ENCODE results near the gene FGFR3.

The FGFR3 gene

DNA sequence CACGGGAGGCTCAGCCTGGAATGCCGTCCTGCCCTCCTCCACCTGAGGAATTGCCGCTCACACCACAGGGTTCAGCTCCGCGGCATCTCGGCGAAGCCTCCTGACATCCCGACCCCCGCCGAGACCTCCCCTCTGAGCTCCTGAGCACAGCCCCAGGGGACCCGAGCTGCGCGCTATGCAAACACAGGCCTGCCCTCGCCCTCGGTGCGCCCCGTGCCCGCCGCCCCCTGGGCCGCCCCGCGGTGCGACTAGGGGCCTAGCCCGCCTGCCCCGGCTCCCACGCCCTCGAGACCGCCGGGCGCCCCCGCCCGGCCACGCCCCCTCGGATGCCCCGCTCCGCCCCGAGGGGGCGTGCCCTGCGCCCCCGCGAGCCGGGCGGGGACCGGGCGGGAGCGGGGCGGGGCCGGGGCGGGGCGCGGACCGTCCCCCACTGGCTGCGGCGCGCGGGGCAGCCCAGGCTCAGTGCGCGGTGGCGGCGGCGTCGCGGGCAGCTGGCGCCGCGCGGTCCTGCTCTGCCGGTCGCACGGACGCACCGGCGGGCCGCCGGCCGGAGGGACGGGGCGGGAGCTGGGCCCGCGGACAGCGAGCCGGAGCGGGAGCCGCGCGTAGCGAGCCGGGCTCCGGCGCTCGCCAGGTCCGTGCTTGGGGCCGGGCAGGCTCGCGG, at the start of gene FGFR3:
FGFR3 (plus strand) TSS at position 462 of the 664 bp plus-strand sequence. CDS start 642 bp downstream, outside the sequence.
- peak; percentile 18 for DNase-seq

DNA sequence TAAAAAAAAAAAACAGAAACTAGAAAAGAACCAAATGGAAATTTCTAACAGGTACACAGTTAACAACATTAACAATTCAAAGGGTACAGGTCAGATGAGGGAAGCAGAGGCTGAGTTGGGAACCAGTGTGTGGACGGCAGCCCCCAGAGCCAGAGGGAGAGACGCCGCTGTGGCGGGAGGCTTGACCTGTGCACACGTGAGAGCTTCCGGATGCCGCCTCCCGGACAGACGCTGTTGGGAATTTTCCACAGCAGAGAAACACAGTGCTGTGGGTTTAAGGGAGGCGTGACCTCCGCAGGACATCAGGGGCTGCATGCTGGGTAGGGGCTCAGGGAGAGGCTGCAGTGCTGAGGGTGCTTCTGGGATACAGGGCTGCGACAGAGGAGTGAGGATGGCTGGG, 49.5 kb upstream of the FGFR3 start:
- DNase-seq: no peak

DNA sequence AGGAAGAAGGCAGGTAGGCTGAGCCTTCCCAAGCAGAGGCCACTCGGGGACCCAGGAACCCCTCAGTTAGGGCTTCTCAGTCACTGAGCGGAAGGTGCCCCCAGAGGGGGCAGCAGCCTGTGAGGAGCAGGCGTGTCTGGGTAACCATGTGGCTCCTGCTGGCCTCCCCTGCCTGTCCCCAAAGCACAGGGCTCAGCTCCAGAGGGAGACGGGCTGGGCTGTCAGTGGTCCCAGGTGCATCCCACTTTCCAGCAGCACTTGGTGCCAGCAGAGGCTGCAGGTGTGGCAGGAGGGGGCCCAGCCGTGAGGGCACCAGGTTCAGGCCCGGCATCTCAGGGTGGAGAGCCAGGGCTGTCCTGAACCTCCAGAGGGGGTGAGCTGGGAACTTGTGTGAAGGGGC, 49.1 kb upstream of the FGFR3 start:
- DNase-seq: no peak

DNA sequence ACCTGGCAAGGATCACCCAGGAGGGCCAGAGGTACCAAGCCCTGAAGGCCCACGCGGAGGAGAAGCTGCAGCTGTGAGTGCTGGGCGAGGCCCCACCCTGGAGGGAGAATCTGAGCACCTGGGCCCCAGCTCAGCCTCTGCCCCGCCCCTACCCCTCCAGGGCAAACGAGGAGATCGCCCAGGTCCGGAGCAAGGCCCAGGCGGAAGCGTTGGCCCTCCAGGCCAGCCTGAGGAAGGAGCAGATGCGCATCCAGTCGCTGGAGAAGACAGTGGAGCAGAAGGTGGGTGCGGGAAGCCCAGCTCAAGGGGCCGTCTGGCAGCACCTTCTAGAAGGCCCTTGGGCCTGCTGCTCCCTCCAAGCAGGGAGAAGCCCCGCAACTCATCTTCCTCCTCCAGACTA, 48.5 kb upstream of the FGFR3 start:
- DNase-seq: no peak

DNA sequence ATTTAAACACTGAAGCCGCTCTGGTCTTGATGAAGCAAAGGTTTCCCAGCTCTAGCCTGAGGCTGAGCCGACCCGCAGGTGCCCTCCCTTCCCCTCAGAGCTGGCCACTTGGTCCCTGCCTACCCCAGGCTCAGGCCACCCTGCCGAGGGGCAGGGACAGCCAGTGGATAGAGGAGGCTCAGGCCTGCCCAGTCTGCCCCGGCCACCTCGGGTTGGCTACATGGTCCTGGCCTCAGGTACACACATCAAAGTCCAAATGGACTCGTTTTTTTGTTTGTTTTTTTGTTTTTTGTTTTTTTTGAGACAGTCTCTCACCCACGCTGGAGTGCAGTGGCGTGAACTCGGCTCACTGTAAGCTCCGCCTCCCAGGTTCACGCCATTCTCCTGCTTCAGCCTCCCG, 47.9 kb upstream of the FGFR3 start:
- no peak for DNase-seq

DNA sequence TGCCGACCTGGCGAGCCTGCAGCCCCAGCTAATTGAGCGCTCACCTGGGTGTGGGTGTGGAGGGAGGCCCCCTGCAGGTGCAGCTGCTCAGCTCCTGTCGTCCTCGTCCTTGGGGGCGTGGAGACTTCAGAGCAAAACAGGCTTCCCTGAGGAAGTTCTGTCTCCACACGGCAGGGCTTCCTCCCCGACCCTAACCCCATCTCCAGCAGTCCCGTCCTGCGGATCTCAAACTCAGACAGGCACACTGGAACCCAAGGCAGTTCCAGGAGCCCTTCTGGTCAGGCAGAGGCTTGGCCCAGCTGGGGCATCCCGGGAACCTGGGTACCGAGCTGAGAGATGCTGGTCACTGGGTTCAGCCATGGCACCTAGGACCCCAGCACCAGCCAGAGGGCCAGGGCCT, 47.4 kb upstream of the FGFR3 start:
- no peak for DNase-seq

DNA sequence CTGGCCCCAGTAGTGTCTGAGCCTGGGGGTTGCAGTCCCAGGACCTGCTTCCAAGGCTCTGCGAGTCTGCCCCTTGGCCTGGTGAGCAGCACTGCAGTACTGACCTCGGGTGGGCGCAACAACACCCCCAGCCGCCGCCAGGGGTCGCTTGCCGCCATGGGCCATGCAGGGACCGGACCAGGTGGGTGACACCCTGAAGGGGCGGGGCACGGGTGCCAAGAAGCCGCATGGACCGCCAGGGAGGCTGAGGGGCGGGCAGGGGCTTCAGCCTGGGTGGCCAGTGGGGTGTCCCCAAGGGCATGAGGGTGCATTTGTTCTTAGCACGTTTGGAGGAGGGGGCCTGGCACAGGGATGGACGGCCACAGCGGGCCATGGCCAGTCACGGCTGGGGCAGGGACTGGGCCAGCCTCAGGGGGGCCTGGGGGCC, 46.8 kb upstream of the FGFR3 start:
- peak; percentile 66 for DNase-seq

DNA sequence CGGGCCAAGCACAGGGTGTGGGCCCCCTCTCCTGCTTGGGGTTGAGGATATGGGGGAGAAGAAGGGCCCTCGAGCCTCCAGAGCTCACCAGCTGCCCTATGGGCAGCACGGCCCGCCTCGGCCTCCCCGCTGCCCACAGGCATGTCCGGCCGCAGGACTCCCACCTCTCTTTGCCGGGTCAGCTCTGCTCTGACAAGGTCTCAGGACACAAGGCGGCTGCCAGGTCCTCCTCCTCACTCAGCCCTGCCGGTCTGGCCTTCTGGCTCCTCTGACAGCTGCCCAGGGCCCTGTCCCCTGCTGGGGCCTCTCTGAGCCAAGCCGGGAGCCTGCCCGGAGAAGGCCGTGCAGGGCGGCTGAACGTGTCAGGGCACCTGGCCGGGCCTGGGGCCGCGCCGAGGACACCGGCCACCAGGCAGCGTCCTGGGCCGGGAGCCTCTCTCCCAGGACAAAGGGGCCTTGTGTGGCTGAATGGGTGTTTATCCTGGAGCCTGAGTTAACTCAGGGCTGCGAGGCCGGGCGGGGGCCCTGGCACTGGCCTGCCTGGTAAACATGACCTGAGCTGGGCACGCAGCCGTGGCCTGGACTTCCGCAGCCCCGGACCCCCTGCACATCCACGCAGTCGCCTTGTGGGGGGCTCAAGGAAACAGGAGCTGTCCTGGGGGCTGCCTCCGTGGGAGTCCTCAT, 46.0 kb upstream of the FGFR3 start:
- no peak for DNase-seq

DNA sequence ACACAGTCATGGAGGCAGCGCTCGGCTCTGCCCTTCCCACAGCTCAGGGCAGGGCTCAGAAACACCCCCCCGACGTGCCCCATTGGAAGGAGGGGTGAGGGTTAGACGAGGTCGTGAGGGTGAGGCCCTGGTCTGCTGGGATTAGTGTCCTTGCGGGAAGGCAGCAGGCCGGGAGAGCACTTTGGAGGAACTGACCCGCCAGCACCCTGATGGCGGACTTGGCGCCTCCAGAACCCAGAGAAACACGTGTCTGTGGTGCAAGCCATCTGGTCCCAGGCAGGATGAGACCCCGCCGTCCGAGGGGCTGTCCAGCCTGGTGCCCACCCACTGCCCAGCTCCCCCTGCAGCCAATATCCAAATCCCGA, 45.5 kb upstream of the FGFR3 start:
- no peak for DNase-seq

DNA sequence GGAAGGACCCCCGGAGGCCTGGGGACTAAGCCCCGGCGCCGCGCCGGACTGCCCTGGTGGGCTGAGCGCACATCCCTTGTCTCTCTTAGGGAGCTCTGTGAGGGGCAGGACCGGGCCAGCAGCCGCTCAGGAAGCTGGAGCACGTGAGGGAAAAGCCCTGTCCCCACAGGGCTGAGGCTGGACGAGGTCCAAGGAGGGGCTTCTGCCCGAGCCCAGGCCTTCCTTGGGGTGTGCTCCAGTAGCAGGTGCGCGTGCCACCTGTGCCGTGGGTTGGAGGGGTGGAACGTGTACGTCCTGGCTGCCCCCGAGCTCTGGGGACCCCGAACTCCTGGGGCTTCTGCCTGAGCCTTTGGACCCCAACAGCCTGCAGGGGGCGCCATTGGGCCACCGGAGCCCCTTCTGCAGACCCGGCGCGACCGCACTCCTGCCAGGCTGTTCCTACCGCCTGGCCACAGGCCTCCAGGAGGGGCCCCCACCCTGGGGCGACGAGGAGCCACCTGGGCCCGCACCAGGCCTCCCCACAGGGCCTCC, 44.6 kb upstream of the FGFR3 start:
- peak; percentile 66 for DNase-seq

DNA sequence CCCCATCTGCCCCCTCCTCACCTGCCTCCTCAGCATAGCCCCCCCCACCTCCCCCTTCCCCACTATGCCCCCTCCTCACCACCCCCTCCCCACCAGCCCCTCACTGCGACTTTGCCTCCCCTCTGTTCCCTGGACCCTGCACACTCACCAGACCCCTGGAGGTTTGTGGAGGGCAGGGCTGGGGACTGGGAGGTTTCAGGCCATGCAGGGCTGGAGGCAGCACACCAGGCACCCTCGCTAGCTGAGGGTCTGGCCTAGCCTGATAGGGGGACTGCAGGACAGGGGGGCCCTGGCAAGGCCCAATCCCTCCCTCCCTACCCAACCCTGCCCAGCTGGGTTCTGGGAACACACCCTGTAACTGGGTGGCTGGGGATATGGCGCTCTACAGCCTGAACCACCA, 43.7 kb upstream of the FGFR3 start:
- no peak for DNase-seq

DNA sequence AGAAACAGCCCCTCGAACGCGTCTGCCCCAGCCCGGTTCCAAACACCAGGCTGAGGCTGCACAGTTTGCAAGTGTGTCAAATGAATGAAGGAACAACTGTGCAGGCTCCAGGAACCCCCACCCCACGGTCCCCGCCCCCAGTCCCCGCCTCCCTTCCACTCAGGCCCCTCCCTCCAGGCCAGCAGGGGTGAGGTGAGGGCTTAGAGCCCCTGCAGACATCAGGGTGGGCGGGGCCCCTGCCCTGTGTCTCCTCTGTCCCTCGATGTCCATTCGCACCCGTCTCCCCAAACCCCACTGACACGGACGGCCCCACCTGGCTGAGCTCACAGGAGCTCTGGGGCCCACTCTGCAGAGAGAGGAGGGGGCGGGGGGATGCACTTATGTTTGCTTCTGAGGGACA, 43.3 kb upstream of the FGFR3 start:
- DNase-seq: no peak

DNA sequence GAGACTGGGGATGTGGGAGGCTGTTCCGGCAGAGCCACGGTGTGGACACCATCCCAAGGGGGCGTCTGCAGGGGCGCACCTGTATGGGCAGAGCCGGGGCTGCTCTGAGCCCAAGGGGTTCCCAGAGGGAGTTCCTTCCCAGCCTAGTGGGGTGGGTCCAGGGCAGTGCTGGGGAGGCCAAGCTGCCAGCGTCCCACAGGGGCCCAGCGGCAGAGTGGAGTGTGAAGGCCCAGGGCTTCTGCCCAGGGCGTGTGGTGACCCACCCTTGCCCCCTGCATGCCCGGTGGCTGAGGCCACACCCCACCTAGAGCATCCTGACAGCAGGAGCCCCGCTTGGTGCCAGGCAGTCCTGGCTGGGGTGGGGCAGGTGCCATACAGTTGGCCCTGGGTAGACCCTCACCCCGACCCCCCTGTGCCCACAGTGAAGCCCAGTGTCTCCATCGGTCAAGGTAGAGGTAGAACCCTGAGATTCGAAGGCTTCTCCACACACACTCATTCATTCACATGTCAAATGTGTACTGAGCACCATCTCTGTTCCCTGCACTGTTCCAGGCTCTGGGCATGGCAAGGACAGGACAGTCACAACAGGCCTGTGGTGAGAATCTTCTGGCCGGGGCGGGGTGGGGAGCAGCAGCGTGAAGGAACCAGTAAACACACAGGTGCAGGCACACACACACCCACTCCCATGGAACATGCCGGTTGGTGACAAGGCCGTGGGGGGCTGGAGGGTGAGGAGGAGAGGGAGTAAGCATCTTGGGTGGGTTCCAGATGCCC, 42.5 kb upstream of the FGFR3 start:
- no peak for DNase-seq

DNA sequence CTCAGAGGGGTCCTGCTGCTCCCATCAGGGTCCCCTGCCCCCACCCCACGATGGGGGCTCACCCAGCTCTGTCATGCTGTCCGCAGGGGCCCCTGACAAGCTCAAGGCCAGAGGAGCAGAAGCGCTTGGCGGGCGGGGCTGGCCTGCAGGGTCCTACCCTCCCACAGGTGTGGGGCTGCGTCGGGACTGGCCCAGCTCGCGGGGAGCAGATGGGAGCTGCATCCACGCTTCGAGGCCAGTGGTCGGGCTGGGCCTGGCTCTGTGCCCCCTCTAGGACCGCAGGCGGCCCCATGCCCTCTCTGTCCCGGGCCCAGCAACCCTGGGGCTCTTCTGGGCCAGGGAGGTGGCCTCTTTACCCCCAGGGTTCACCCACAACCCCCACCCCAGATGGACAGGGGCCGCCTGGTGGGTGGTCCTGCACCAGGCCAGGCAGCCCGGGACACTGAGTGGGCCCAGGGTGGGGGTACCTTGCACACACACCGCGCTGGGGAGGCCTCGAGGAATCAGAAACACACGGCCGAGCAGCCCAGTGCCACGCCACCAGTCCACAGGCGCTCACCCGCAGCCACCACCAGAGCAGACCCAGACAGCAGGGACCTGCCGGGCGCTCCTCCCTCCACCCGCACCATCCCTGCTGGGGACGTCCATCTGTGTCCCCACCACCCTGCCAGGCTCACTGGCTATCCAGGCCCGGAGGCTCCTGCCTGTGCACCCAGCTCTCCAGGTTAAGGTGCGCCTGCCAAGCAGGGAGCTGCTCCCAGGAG, 41.8 kb upstream of the FGFR3 start:
- no peak for DNase-seq

DNA sequence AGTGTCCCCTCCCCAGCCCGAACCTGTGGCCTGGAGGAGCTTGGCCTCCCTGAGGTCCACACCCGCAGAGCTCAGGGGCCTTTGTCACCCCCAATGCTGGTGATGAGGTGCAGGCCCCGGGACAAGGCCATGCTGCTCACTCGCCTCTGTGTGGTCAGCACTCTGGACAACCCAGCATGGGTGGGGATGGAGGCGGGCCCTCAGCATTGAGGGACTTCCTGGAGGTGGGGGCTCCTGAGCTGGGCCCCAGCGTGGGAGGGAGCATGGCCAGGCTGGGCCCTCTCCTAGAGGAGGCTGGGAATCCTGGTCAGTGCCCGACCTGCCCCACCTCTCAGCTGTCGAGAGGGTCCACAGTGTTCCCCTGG, 41.2 kb upstream of the FGFR3 start:
- no peak for DNase-seq

DNA sequence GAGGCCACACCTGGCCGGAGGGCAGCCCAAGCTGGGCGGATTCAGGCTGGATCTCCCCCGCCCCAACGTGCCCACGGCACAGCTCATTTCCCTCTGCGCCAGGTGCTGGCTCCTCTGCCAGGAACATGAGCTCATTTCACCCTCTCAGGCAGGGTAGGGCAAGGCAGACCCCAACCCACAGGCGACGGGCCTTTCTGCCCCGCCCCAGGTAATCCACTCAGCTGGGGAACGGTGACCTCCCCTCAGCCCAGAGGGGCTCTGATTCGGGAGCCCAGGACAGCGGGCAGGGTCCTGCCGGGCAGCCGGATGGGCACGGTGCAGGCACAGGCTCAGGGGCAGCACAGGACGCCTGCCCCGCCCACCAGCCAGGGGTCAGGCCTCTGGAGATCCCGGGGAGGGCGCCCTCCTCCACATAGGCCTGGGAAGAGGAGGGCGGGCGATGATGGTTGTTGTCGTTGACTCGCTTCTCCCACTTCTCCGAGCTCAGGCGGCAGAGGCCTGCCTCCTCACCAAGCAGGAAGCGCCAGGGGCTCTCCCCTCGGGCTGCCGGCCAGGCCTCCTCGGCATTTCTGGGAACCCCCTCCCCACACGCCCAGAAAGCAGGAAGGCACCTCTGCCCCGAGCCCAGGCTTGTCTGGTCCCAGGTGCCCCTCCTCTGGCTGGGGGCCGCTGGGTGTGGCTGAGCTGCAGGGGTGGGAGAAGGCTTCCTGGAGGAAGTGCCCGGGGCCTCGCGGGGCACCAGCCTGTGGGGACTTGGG, 40.6 kb upstream of the FGFR3 start:
- DNase-seq: no peak

DNA sequence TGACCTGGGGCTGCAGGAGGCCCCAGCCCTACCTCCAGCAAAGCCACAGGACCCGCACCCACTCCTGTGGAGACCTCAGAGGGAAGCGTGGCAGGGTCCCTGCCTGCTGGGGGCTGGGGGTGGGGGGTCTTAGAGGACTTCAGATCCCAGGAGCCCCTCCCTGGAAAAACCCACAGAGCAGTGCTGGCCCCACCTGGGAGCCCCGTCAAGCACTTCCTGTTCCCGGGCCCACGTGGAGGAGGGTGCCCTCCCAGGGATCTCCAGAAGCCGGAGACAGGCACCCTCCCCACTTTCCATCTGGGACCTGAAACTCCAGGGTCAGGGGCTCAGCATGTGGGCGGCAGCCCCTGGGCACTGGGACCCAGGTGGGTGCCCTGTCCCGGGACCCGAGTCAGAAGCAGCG, 39.8 kb upstream of the FGFR3 start:
- no peak for DNase-seq

DNA sequence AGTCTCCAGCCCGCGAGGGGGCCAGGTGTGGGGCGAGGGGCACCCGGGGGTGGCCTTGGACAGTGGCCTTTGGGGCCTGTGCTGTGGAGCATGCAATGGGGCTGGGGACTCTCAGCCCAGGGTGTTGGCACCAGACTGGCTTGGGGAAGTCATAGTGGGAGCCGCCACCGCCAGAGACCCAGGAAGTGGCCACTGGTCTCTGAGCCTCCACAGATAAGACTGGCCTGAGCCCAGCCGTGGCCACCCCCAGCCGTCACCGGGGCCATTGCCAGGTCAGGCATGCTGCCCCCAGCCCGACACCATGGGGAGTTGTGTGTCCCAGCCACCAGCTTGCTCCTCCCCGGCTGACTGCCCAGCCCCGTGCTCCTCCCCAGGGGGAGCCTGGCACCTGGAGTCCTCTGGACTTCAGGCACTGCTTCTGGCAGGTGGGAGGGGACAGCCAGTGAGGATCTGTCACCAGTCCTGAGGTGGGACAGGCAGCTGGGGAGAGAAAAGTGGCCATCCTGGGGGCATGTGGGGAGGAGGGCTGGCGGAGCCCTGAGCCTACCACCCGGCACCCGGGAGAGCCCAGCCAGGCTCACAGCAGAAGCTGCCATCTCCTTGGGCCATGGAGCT, 39.3 kb upstream of the FGFR3 start:
- DNase-seq: no peak

DNA sequence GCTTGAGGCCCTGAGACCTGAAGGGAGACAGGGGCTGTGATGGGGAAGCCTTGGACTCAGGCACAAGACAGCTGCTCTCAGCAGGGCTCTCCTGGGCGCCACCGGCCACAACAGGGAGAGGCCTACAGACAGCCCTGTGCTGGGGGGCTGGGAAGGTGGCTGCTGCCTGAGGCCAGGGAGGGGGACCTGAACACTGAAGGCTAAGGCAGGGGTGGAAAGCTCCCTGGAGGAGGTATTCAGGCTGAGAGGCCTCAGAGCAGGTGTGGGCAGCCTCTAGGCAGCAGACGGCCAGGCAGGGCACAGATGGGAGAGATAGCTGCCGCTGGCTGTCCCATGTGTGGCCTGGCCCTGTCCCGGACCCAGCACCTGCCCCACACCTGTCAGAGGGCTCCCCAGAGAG, 38.8 kb upstream of the FGFR3 start:
- no peak for DNase-seq

DNA sequence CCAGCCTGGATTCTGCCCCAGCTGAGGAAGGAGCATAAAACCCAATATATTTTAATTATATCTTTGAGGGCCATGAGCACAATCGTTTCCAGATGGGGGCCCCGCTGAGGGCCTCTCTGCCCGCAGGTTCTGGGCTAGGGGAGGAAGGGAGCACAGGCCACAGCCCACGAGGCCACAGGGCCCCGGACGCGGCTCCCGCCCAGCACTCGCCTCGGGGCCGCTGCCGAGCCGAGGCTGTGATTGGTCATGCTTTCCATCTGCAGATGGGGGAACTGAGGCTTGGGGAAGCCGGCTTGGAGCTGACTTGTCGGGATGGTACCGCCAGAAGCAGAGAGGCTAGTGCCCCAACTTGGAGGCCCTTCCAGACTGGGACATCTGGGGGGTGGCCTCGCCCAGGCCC, 37.8 kb upstream of the FGFR3 start:
- no peak for DNase-seq

DNA sequence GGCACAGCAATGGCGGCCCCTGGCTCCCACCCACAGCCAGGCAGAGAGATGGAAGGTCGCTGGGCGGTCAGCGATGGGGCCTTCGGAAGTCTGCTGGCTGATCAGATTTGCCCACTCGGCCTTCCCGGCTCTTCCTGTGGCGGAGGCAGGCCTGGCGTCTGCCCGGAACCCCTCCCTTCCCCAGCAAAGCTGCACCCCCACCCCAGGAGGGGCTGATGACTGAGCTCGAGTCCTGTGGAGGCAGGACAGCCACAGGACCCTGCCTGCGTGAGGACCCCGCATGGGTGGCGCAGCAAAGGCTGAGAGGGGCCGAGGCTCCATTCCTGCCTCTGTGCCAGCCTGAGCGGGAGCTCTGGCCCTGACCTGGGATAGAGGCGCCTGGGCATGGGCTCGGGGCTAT, 37.0 kb upstream of the FGFR3 start:
- no peak for DNase-seq
